ENCODE results near the gene UBXN11.

GRCh38 chr1:26335774-26336476, 29.5 kb upstream of the UBXN11 start:
- TF ChIP-seq CTCF (IDR thresholded peaks at IDR 0.05) (no peak), POLR2A (IDR thresholded peaks at IDR 0.05) (no peak)

Measured in body of pancreas (tissue), 4 donors.